B cell (primary cell): ENCODE measurements around the gene YOD1. TPM values are rescaled to one million over a fixed set of nuclear protein-coding genes. Genes with fewer than 3 reads are reported as not detected.
A peak's percentile ranks its signal among the peaks of the same experiment; 100 is the strongest.

ENCODE experiments used
- ATAC-seq: fragments of 200-7000 bp; cut with Tn5 transposase; one replicate; pipeline ENCODE4 v1.10.0; 2021; ENCODE audit warnings: low read depth, mild to moderate bottlenecking, moderate number of reproducible peaks, moderate library complexity
- CTCF ChIA-PET: fragments of 350-600 bp; sonication (Branson Sonifier 250); formaldehyde crosslinking; loops from one replicate; lab custom pipeline; 2021; ENCODE audit warnings: antibody characterized with exemption, inconsistent platforms; lab: Charles Lee
- POLR2A ChIA-PET: fragments of 350-600 bp; sonication (Branson Sonifier 250); formaldehyde crosslinking; loops from one replicate; lab custom pipeline; 2021; ENCODE audit warnings: antibody characterized with exemption; lab: Charles Lee
- DNase-seq: peaks from one replicate; pipeline ENCODE4 v3.0.0; 2013
- H2AFZ ChIP-seq: 2 replicates; pipeline ENCODE4 v1.6.1; 2012; ENCODE audit warnings: mild to moderate bottlenecking, low read depth, low read length; ENCODE audit not compliant: insufficient read depth, poor library complexity, severe bottlenecking
- H3K27ac ChIP-seq, 2 donors: 1 replicate in 1 of 2; 2 replicates in 1 of 2; pipeline ENCODE4 v1.5.1; 2012 to 2013; ENCODE audit warnings: low read length in 2 of 2, mild to moderate bottlenecking in 2 of 2, moderate library complexity in 1 of 2
- H3K27me3 ChIP-seq, 4 experiments: fragments of 200-600 bp in 1 of 4; sonication (generic) in 1 of 4; replicated peaks in 1 of 4; 1 replicate in 2 of 4; 2 replicates in 2 of 4; pipeline versions ENCODE4 v1.6.1 to v1.7.0; 2013 to 2016; ENCODE audit warnings: low read length in 3 of 4, mild to moderate bottlenecking in 2 of 4, mixed read lengths in 1 of 4, moderate library complexity in 1 of 4; ENCODE audit not compliant: insufficient read depth in 4 of 4, control insufficient read depth in 3 of 4; ENCODE audit errors: control extremely low read depth in 1 of 4
- H3K36me3 ChIP-seq, 2 experiments: replicated peaks in 1 of 2; 1 replicate in 1 of 2; 2 replicates in 1 of 2; pipeline versions ENCODE4 v1.6.1 to v1.7.1; 2013; ENCODE audit warnings: low read length in 1 of 2; ENCODE audit not compliant: insufficient read depth in 2 of 2, control insufficient read depth in 1 of 2; ENCODE audit errors: control extremely low read depth in 1 of 2, extremely low read depth in 1 of 2
- H3K4me1 ChIP-seq, 2 donors: fragments of 200-600 bp in 1 of 2; sonication (generic) in 1 of 2; 1 replicate in 1 of 2; 2 replicates in 1 of 2; pipeline versions ENCODE4 v1.5.1 to v1.6.1; 2013 to 2017; ENCODE audit warnings: low read length in 2 of 2; ENCODE audit not compliant: control insufficient read depth in 2 of 2, insufficient read depth in 2 of 2
- H3K4me2 ChIP-seq: replicated peaks from 2 replicates; pipeline ENCODE3; 2012; ENCODE audit warnings: mild to moderate bottlenecking, low read depth, low read length; ENCODE audit not compliant: poor library complexity, severe bottlenecking
- H3K4me3 ChIP-seq, 5 experiments: fragments of 200-600 bp in 1 of 5; sonication (generic) in 1 of 5; 1 replicate in 3 of 5; 2 replicates in 2 of 5; pipeline versions ENCODE4 v1.5.1 to v1.7.0; 2011 to 2016; ENCODE audit warnings: low read length in 4 of 5, mild to moderate bottlenecking in 4 of 5, low read depth in 2 of 5, control low read depth in 1 of 5, moderate library complexity in 1 of 5; ENCODE audit not compliant: insufficient read depth in 1 of 5; ENCODE audit errors: control extremely low read depth in 1 of 5, extremely low read depth in 1 of 5
- H3K79me2 ChIP-seq: fragments of 200-600 bp; sonication (generic); one replicate; pipeline ENCODE4 v1.6.0; 2016; ENCODE audit warnings: low read length; ENCODE audit not compliant: control insufficient read depth, insufficient read depth
- H3K9ac ChIP-seq: fragments of 200-600 bp; sonication (generic); 2 replicates; pipeline ENCODE4 v1.6.1; 2017; ENCODE audit warnings: mild to moderate bottlenecking, low read length, moderate library complexity
- H3K9me3 ChIP-seq, 3 donors: one replicate each; pipeline versions ENCODE4 v1.6.1 to v1.7.1; 2013; ENCODE audit warnings: low read length in 2 of 3; ENCODE audit not compliant: control insufficient read depth in 2 of 3, insufficient read depth in 1 of 3; ENCODE audit errors: control extremely low read depth in 1 of 3
- H4K20me1 ChIP-seq: 2 replicates; pipeline ENCODE4 v1.6.0; 2012; ENCODE audit warnings: mild to moderate bottlenecking, low read length; ENCODE audit not compliant: insufficient read depth, control insufficient read depth, poor library complexity, severe bottlenecking
- H3K27ac Mint-ChIP-seq: one replicate; pipeline ENCODE4 v1.8.0; 2021; ENCODE audit warnings: mixed read lengths
- H3K27me3 Mint-ChIP-seq: one replicate; pipeline ENCODE4 v1.8.0; 2021; ENCODE audit warnings: mixed read lengths
- H3K4me1 Mint-ChIP-seq: one replicate; pipeline ENCODE4 v1.8.0; 2021; ENCODE audit warnings: mixed read lengths
- H3K4me3 Mint-ChIP-seq: one replicate; pipeline ENCODE4 v1.8.0; 2021; ENCODE audit warnings: mixed read lengths
- H3K9me3 Mint-ChIP-seq: one replicate; pipeline ENCODE4 v1.8.0; 2022; ENCODE audit warnings: mixed read lengths; ENCODE audit not compliant: insufficient read depth
- CTCF ChIP-seq: fragments of 200-600 bp; IDR thresholded peaks from one replicate; pipeline ENCODE4 v1.8.0; 2022; ENCODE audit warnings: antibody characterized with exemption, mild to moderate bottlenecking
- EZH2 ChIP-seq: IDR thresholded peaks from 2 replicates; pipeline ENCODE4 v1.6.1; 2012; ENCODE audit warnings: borderline replicate concordance, low read depth, mild to moderate bottlenecking, moderate library complexity, low read length; ENCODE audit not compliant: insufficient read depth, poor library complexity, severe bottlenecking
- WGBS: methylation state at CpG from one replicate; pipeline ENCODE4 v1.1.5; 2013; ENCODE audit warnings: missing lambda C conversion rate; ENCODE audit not compliant: insufficient coverage; 5-methylcytosine and 5-hydroxymethylcytosine counted together
- intact Hi-C: fragments of 100-400 bp; cut with micrococcal nuclease; formaldehyde crosslinking; loops from one replicate; pipeline ENCODE4 v1.10.0; 2022
- polyA plus RNA-seq: library from polyadenylated mRNA; depleted of rRNA; stranded (reverse); fragments of >200 nt; gene quantifications from 2 replicates; pipeline ENCODE4 v1.2.3, GENCODE V29; 2012
- total RNA-seq, 2 donors: library from RNA; stranded (reverse); fragments of 120-200 nt in 1 of 2; gene quantifications; 1 replicate in 1 of 2; 2 replicates in 1 of 2; pipeline versions ENCODE4 v1.2.3 to v1.2.4, GENCODE V29; 2013 to 2022

YOD1 gene
- total and polyA plus RNA-seq, 2 donors (not counting 1 experiment from before 2014, with no cell fraction given): 2.3 to 9.4 TPM

- 98% methylated on average over 6 of the region's 8 CpGs for WGBS
- intact Hi-C loops: no loop called here
- no peaks in the 10 kb centered on the region for H3K27me3 ChIP-seq
- H3K79me2 ChIP-seq: peaks cover 59% of the 10 kb centered on the region
- H2AFZ ChIP-seq: peak overlapping the region; percentile 89
- peak overlapping the region; percentile 79 for H3K9ac ChIP-seq
- no peaks in the 10 kb centered on the region for H3K27me3 Mint-ChIP-seq
- H3K4me3 Mint-ChIP-seq: peak overlapping the region; percentile 18
- TF ChIP-seq CTCF (no peak), EZH2 (no peak)
- H3K4me1 Mint-ChIP-seq: peaks cover 62% of the 10 kb centered on the region
- ATAC-seq (no peak), DNase-seq (no peak)
- ChIA-PET POLR2A (no interaction called here), CTCF (interaction anchor here (0.7 to 4.9 kb wide), 15 partner anchors 10 to 469 kb away, joined by 3 to 76 read pairs (median 5); partner anchors contain the start of gene CR2)
- H3K9me3 ChIP-seq: no peaks in the 10 kb centered on the region
- H3K36me3 ChIP-seq: peaks cover 10 to 22% of the 10 kb centered on the region in 2 experiments
- no peak overlapping the region for H3K27ac Mint-ChIP-seq
- no peak overlapping the region for H3K27ac ChIP-seq
- H4K20me1 ChIP-seq: peaks cover 6% of the 10 kb centered on the region
- H3K4me2 ChIP-seq: peak overlapping the region; percentile 83
- peaks cover 29 to 30% of the 10 kb centered on the region in 2 donors for H3K4me1 ChIP-seq
- peak overlapping the region in 3 of 5 experiments; percentile 87 to 97 (median 92) for H3K4me3 ChIP-seq
- H3K9me3 Mint-ChIP-seq: no peaks in the 10 kb centered on the region
Measured at GRCh38 chr1:207049514-207049913, 1.5 kb downstream of the YOD1 start.

- Histone ChIP-seq H3K27me3 (no peaks in the 10 kb centered on the region), H3K9ac (no peak overlapping the region), H3K4me1 (peaks cover 24 to 26% of the 10 kb centered on the region in 2 donors), H3K27ac (no peak overlapping the region), H3K4me2 (no peak overlapping the region), H2AFZ (no peak overlapping the region), H3K9me3 (no peaks in the 10 kb centered on the region), H4K20me1 (peaks cover 6% of the 10 kb centered on the region), H3K79me2 (peaks cover 59% of the 10 kb centered on the region), H3K4me3 (no peak overlapping the region), H3K36me3 (peaks cover 10 to 22% of the 10 kb centered on the region in 2 experiments)
- CTCF ChIA-PET: interaction anchor here (1.0 to 4.9 kb wide), 11 partner anchors 10 to 453 kb away, joined by 3 to 76 read pairs (median 6); partner anchors contain the start of gene DYRK3
- no peak overlapping the region for H3K27ac Mint-ChIP-seq
- no peaks in the 10 kb centered on the region for H3K9me3 Mint-ChIP-seq
- intact Hi-C loops: no loop called here
- DNase-seq: no peak
- WGBS: 100% methylated on average over 2 of the region's 4 CpGs
- no peaks in the 10 kb centered on the region for H3K27me3 Mint-ChIP-seq
- H3K4me1 Mint-ChIP-seq: peaks cover 57% of the 10 kb centered on the region
- POLR2A ChIA-PET: no interaction called here
- no peak for ATAC-seq
- TF ChIP-seq CTCF (no peak), EZH2 (no peak)
- H3K4me3 Mint-ChIP-seq: no peak overlapping the region
Measured at GRCh38 chr1:207049054-207049453, 2.0 kb downstream of the YOD1 start.
